ENCODE data around the gene ELOB. TPM values are rescaled to one million over a fixed set of nuclear protein-coding genes. Genes with fewer than 3 reads are reported as not detected.
"Not testable (repeated sequence)": the region's sequence is repeated elsewhere in the genome, so short reads cannot be mapped to it uniquely, and the experiment has no call there.

The ELOB gene
- total RNA-seq, 2 donors from 2014 or later, result 182 to 196 TPM

DNA sequence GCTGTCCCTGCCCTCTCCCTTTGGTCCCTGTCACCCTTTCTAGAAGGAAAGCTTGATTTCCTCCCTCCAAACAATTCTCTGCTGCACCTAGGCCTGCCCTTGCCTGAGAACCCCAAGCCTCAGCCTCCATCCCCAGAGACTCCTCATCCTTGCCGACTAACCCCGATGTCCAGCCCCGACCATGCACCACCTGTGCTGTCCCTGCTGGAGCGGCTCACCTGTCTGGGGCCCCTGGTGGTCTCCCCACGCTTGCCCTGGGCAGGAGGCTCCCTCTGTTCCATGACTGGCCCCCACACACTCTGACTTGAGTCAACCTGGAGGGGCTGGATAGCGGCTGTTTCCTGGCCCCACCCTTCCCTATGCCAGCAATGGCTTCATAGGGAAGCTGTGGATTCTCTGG is 36.6 kb downstream of the ELOB start:
- DNase-seq (ENCODE audit: low spot score), result peak; percentile 72
- intact Hi-C loops (cut with DNase I), result loop anchor here in 1 of 2 donors (1.0 kb wide), 1 partner anchor 33 kb away; no protein-coding TSS in a partner anchor

DNA sequence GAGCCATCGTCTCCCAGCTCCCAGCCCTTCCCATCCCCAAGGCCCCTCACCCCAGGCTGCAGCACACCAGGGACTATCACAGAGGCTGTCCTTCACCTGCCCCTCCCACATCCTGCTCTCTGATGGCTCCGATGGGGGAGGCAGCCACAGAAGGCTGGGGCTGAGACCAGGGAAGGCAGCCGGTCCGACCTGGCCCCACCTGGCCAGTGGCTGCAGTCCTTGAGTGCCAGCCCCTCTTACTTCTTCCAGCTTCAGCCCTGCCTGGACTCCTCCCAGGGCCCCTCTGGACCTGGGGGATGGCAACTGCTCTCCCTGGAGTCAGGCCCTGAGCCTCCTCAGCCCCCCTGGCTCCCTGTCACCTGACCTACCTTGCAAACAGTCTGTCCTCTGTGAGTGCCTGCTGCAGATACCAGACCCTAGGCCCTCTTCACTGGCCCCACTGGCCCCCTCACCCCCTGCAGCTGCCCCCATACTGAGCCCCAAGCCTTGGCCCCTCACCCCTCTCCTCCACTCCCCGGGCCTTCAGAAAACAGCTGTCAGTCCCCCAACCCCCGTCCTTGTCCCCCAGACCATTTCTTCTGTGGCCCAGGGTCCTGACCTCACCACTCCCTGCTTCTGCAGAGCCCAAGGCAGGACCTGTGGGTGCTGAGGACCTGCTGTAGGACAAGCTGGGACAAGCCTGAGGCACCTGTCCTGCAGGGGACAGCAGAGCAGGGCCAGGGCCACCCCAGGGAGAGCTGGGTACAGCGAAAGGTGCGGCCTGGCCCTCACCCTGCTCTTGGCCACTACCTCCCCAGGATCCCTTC is 37.3 kb downstream of the ELOB start:
- intact Hi-C loops (cut with DNase I), result loop anchor here in 1 of 2 donors (1.0 to 10.0 kb wide), 2 partner anchors 33 to 85 kb away; no protein-coding TSS in a partner anchor
- DNase-seq (ENCODE audit: low spot score), result peak; percentile 48

DNA sequence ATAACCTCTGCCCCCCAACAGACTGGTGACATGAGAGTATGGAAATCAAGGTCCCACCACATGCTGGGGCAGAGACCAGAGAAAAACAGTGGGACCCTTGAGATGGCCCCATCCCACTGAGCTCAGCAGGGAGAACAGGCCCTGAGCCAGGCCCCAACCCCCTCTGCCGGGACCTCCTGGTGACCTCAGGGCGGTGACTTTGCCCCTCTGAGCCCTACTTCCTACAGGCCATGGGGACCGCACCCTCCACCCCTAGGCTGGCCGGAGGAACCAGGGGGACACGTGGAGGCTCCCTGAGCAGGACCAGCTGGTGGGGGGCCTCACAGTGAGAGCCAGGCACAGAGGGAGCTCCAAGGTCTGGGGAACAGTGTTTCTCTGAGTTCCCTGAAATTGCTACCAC is 38.5 kb downstream of the ELOB start:
- intact Hi-C loops (cut with DNase I), result loop anchor here in 1 of 2 donors (10.0 kb wide), 1 partner anchor 86 kb away; no protein-coding TSS in a partner anchor
- no peak for DNase-seq (ENCODE audit: low spot score)

DNA sequence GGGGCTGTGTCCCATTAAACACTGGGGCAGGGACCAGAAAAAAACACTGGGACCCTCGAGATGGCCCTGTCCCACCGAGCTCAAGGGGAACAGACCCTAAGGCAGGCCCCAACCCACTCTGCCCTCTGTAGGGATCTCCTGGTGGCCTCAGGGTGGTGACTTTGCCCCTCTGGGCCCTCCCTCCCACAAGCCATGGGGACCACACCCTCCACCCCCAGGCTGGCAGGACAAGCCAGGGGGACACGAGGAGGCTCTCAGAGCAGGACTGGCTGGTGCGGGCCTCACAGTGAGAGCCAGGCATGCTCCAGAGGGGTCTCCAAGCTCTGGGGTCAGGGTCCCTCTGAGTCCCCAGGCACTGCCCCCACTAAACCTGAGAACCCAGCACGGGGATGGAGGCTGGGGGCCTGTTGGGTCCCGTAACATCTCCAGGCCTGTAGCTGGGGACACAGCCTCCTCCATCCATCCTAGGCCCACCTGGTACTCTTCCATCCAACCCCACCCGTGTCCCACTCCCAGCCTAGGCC is 39.1 kb downstream of the ELOB start:
- no peak for DNase-seq (ENCODE audit: low spot score)
- intact Hi-C loops (cut with DNase I), result loop anchor here in 1 of 2 donors (10.0 kb wide), 1 partner anchor 87 kb away; no protein-coding TSS in a partner anchor

DNA sequence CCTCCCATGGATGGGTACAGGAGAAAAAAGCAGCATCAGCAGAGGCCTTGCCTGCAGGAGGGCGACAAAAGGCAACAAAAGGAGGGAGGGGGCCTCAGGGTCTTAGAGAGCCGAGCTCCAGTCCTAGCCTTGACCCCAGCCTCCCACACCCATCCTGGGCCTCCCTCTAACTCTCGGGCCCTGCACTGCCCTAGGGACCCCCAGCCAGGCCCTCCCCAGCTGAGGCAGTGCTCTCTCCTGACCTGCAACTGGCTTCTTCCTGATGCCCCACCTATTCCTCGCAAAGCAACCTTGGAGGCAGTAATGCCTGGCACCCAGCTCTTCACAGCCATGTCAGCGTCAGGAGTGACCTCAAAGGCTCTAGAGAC is 39.9 kb downstream of the ELOB start:
- intact Hi-C loops (cut with DNase I), result loop anchor here in 1 of 2 donors (10.0 kb wide), 1 partner anchor 88 kb away; no protein-coding TSS in a partner anchor
- DNase-seq (ENCODE audit: low spot score), result no peak

GRCh38 chr16:2736476-2737237 is 40.4 kb downstream of the ELOB start:
- intact Hi-C loops (cut with DNase I), result loop anchor here in 1 of 2 donors (10.0 kb wide), 1 partner anchor 88 kb away; no protein-coding TSS in a partner anchor
- no peak for DNase-seq (ENCODE audit: low spot score)

DNA sequence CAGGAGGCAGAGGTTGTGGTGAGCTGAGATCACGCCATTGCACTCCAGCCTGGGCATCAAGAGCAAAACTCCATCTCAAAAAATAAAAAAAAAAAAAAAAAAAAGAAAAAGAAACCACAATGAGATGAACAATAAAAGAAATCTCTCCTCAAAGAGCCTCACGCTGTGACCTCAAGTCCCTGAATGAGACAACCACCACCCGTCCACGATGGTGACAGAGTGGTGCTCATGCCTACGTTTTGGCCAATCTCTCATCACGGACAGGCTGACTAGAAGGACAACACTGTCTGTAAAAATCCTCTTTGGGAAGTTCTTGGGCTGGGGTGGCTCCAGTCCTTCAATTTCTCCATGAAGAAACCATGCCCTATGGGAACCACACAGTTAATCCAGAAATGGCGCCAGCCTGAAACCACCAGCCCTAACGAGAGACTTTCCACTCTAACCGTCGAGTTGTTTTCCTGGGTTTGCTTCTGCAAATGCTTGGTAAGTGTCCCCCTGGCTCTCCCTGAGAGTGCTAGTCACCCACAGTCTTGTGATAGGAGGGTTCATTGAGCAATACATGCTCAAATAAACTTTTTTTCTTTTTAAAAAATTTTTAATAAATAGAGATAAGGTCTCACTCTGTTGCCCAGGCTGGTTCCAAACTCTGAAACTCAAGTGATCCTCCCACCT is 42.1 kb downstream of the ELOB start:
- intact Hi-C loops (cut with DNase I), result loop anchor here in 1 of 2 donors (10.0 kb wide), 1 partner anchor 90 kb away; no protein-coding TSS in a partner anchor

DNA sequence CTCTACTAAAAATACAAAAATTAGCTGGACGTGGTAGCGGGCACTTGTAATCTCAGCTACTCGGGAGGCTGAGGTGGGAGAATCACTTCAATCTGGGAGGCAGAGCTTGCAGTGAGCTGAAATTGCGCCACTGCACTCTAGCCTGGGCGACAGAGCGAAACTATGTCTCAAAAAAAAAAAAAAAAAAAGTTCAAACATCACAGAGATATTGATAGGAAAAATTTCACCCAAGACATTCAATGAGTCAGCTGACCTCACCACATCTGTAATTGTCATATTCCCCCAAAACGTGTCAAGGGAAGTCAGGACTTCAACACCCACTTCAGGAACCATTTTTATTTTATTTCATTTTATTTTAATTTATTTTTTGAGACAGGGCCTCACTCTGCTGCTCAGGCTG is 49.0 kb downstream of the ELOB start:
- intact Hi-C loops (cut with DNase I), result loop anchor here in 1 of 2 donors (10.0 kb wide), 1 partner anchor 127 kb away; the partner anchor contains the start of gene PRSS22

More for the DNA sequence above, 42.1 kb downstream of the ELOB start:
- no peak for DNase-seq (ENCODE audit: low spot score)

GRCh38 chr16:2726923-2727322 is 50.2 kb downstream of the ELOB start:
- DNase-seq (ENCODE audit: low spot score), result no peak
- intact Hi-C loops (cut with DNase I), result loop anchor here in 1 of 2 donors (10.0 kb wide), 1 partner anchor 128 kb away; the partner anchor contains the start of gene PRSS22

More for the DNA sequence above, 49.0 kb downstream of the ELOB start:
- DNase-seq (ENCODE audit: low spot score), result no peak

GRCh38 chr16:2724816-2725348 is 52.2 kb downstream of the ELOB start:
- DNase-seq (ENCODE audit: low spot score), result peak; percentile 78
- intact Hi-C loops (cut with DNase I), result loop anchor here (2.0 to 10.0 kb wide), 2 partner anchors 52 to 130 kb away; partner anchors contain the start of genes ELOB (in 1 of the 2) and PRSS22 (in 1 of the 2)

- DNase-seq (ENCODE audit: low spot score), result no peak
- intact Hi-C loops (cut with DNase I), result loop anchor here (2.0 to 10.0 kb wide), 2 partner anchors 53 to 131 kb away; partner anchors contain the start of genes ELOB (in 1 of the 2) and PRSS22 (in 1 of the 2)
These were observed 52.9 kb downstream of the ELOB start for GRCh38 chr16:2724088-2724676.

DNA sequence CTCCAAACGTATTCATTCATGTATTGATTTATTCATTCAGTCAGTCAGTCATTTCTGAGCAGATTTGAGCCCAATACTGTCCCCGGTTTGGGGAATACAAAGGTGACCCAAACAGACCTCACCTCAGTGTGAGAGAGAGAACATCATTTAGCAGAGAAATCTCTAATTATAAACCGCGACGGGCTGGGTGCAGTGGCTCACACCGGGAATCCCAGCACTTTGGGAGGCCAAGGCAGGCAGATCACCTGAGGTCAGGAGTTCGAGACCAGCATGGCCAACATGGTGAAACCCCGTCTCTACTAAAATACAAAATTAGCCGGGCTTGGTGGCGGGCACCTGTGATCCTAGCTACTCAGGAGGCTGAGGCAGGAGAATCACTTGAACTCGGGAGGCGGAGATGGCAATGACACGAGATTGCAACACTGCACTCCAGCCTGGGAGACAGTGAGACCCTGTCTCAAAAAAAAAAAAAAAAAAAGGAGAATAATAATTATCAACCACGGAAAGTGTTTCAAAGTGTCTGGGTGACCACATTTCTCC is 55.4 kb downstream of the ELOB start:
- not testable (repeated sequence) for DNase-seq (ENCODE audit: low spot score)
- intact Hi-C loops (cut with DNase I), result loop anchor here in 1 of 2 donors (10.0 kb wide), 1 partner anchor 133 kb away; the partner anchor contains the start of gene PRSS22

Other genes starting within 250 kb of the ELOB start
- not detected for gene CEMP1, start 245.9 kb downstream of the ELOB start, total RNA-seq
- 10 to 100 TPM; 36.8 to 40.1 TPM for gene PDPK1, start 239.3 kb downstream of the ELOB start, total RNA-seq
- gene KCTD5, start 94.8 kb downstream of the ELOB start, total RNA-seq, result 10 to 100 TPM; 13.5 to 14.3 TPM
- 1 to 10 TPM in 1 of 2 donors, under 1 TPM in 1; 0.71 to 1.4 TPM for gene PRSS27, start 57.1 kb downstream of the ELOB start, total RNA-seq
- gene SRRM2, start 24.6 kb downstream of the ELOB start, total RNA-seq, result 100 to 1,000 TPM; 320 to 360 TPM
- gene PRSS33, start 10.3 kb upstream of the ELOB start, total RNA-seq, result not detected
- not detected for gene PRSS41, start 21.2 kb upstream of the ELOB start, total RNA-seq
- gene PRSS21, start 40.0 kb upstream of the ELOB start, total RNA-seq, result not detected
- not detected for gene ZG16B, start 53.0 kb upstream of the ELOB start, total RNA-seq
- gene PRSS22, start 80.9 kb upstream of the ELOB start, total RNA-seq, result not detected
- 10 to 100 TPM; 16.0 to 17.6 TPM for gene FLYWCH2, start 105.9 kb upstream of the ELOB start, total RNA-seq
- 10 to 100 TPM; 31.0 to 37.7 TPM for gene FLYWCH1, start 134.7 kb upstream of the ELOB start, total RNA-seq
- not detected for gene KREMEN2, start 187.0 kb upstream of the ELOB start, total RNA-seq
- 1 to 10 TPM; 2.5 to 5.4 TPM for gene PAQR4, start 192.1 kb upstream of the ELOB start, total RNA-seq
- gene PKMYT1, start 203.2 kb upstream of the ELOB start, total RNA-seq, result 1 to 10 TPM in 1 of 2 donors, under 1 TPM in 1; 0.76 to 1.6 TPM
- gene CLDN9, start 235.6 kb upstream of the ELOB start, total RNA-seq, result not detected
- gene CLDN6, start 240.9 kb upstream of the ELOB start, total RNA-seq, result not detected
- 100 to 1,000 TPM in 1 of 2 donors, 10 to 100 TPM in 1; 67.1 to 156 TPM for gene TNFRSF12A, start 243.1 kb upstream of the ELOB start, total RNA-seq
- 100 to 1,000 TPM in 1 of 2 donors, 10 to 100 TPM in 1; 63.3 to 104 TPM for gene HCFC1R1, start 246.7 kb upstream of the ELOB start, total RNA-seq
- 10 to 100 TPM; 21.6 to 25.7 TPM for gene THOC6, start 246.8 kb upstream of the ELOB start, total RNA-seq